Left lung (tissue), 14 donors: ENCODE results near the gene TNFSF11. TPM values are rescaled to one million over a fixed set of nuclear protein-coding genes. Genes with fewer than 3 reads are reported as not detected.

Source experiments
- ATAC-seq: fragments of 200-7000 bp; cut with Tn5 transposase; one replicate; pipeline ENCODE4 v1.9.1; 2020; ENCODE audit warnings: moderate library complexity
- DNase-seq, 4 donors: peaks; one replicate each; pipeline ENCODE4 v3.0.0-alpha.2; 2013 to 2020
- H3K27ac ChIP-seq, 2 donors: fragments of 200-600 bp; sonication (generic) in 1 of 2; one replicate each; pipeline versions ENCODE4 v1.5.0 to v1.8.0; 2020 to 2021
- H3K27me3 ChIP-seq, 2 donors: fragments of 200-600 bp; sonication (generic) in 1 of 2; one replicate each; pipeline versions ENCODE4 v1.5.0 to v1.8.0; 2020 to 2021
- H3K36me3 ChIP-seq, 2 donors: fragments of 200-600 bp; sonication (generic) in 1 of 2; one replicate each; pipeline versions ENCODE4 v1.5.0 to v1.8.0; 2020 to 2021
- H3K4me1 ChIP-seq, 2 donors: fragments of 200-600 bp; one replicate each; pipeline ENCODE4 v1.8.0; 2021
- H3K4me3 ChIP-seq, 2 donors: fragments of 200-600 bp; sonication (generic) in 1 of 2; one replicate each; pipeline versions ENCODE4 v1.5.0 to v1.8.0; 2020 to 2021; ENCODE audit warnings: mild to moderate bottlenecking in 1 of 2
- H3K9me3 ChIP-seq, 2 donors: fragments of 200-600 bp; sonication (generic) in 1 of 2; one replicate each; pipeline versions ENCODE4 v1.5.0 to v1.8.0; 2020 to 2021
- CTCF ChIP-seq, 2 donors: fragments of 200-600 bp; sonication (generic) in 1 of 2; IDR thresholded peaks; one replicate each; pipeline versions ENCODE4 v1.5.0 to v1.8.0; 2021; ENCODE audit warnings: antibody characterized with exemption in 2 of 2
- intact Hi-C, 2 donors: fragments of 100-400 bp; cut with DNase I; formaldehyde crosslinking; loops; one replicate each; pipeline versions ENCODE4 v1.11.2 to v1.14.2; 2022
- long read RNA-seq, 12 donors: library from polyadenylated mRNA in 2 of 12; unstranded in 2 of 12; transcript quantifications; one replicate each; pipeline ENCODE4 v2.0.0 and lab custom pipeline, GENCODE V29; 2019 to 2026
- polyA plus RNA-seq, 6 donors: library from polyadenylated mRNA; unstranded; fragments of 120-200 nt; gene quantifications; one replicate each; pipeline ENCODE4 v1.2.1, GENCODE V29; 2013; ENCODE audit not compliant: insufficient read length in 6 of 6
- total RNA-seq, 2 donors: library from RNA; stranded (reverse); fragmentation: NEBNext Ultra II Directional; extraction: Animal tissue kit (Norgen Biotek cat#: 25700); gene quantifications; one replicate each; pipeline ENCODE4 v1.2.1, GENCODE V29; 2021
- donor health status: DM: no; HTN: yes; CAD: no.
- donor health status: DM: no; HTN: no; CAD: no.

The TNFSF11 gene
- 1 to 10 TPM in 1 of 2 donors, not detected in 1; 1.1 TPM for total RNA-seq
- under 1 TPM; 0.18 to 0.91 (median 0.39) TPM for polyA plus RNA-seq
- long read RNA-seq, donor 1, result 0 reads
- long read RNA-seq, donor 2, result 0 reads
- long read RNA-seq, donor 3, result 0 reads
- long read RNA-seq, donor 4, result 0 reads
- long read RNA-seq, donor 5, result 0 reads
- long read RNA-seq, donor 6, result 0 reads
- long read RNA-seq, donor 7, result 0 reads
- long read RNA-seq, donor 8, partial matches to known transcripts, result 0 of 1 reads
- long read RNA-seq, donor 8, other reads (novel, unspliced or antisense), result 0 of 1 reads
- long read RNA-seq, donor 9, result 0 reads
- long read RNA-seq, donor 10, result 0 reads
- long read RNA-seq, donor 11, result 0 reads
- long read RNA-seq, donor 12, result 0 reads

- no peak for TF ChIP-seq CTCF (IDR thresholded peaks at IDR 0.05)
- Histone ChIP-seq H3K4me1 (peaks cover 8 to 12% of the 10 kb centered on the region in 2 donors), H3K27me3 (peaks cover 36 to 53% of the 10 kb centered on the region in 2 donors), H3K27ac (no peak within 1 kb of the TSS), H3K36me3 (no peaks in the 10 kb centered on the region), H3K4me3 (peak within 1 kb of the TSS; percentile 24 to 42), H3K9me3 (no peaks in the 10 kb centered on the region)
- peak; percentile 52 for ATAC-seq
- DNase-seq, result no peak
- intact Hi-C loops, result no loop called here
Observed at GRCh38 chr13:42574011-42574410, at the start of gene TNFSF11. TNFSF11 (plus strand) TSS chr13:42574152; CDS start chr13:42574304, 152 bp downstream.

GRCh38 chr13:42524487-42525034 is 49.4 kb upstream of the TNFSF11 start:
- TF ChIP-seq CTCF (IDR thresholded peaks at IDR 0.05), result no peak
- H3K36me3 ChIP-seq, result no peaks in the 10 kb centered on the region
- H3K4me1 ChIP-seq, result no peaks in the 10 kb centered on the region
- no peak overlapping the region for H3K4me3 ChIP-seq
- DNase-seq (no peak), ATAC-seq (no peak)
- intact Hi-C loops, result no loop called here
- no peaks in the 10 kb centered on the region for H3K27me3 ChIP-seq
- no peak overlapping the region for H3K27ac ChIP-seq
- peaks cover 0 to 1% of the 10 kb centered on the region in 2 donors for H3K9me3 ChIP-seq

- no peaks in the 10 kb centered on the region for H3K27me3 ChIP-seq
- peaks cover 0 to 1% of the 10 kb centered on the region in 2 donors for H3K9me3 ChIP-seq
- H3K4me1 ChIP-seq, result no peaks in the 10 kb centered on the region
- no peaks in the 10 kb centered on the region for H3K36me3 ChIP-seq
- H3K4me3 ChIP-seq, result no peak overlapping the region
- ATAC-seq, result no peak
- no peak for DNase-seq
- TF ChIP-seq CTCF (IDR thresholded peaks at IDR 0.05), result no peak
- intact Hi-C loops, result no loop called here
- no peak overlapping the region for H3K27ac ChIP-seq
Observed at GRCh38 chr13:42525035-42525504, 48.9 kb upstream of the TNFSF11 start.

- no peak for TF ChIP-seq CTCF (IDR thresholded peaks at IDR 0.05)
- no peaks in the 10 kb centered on the region for H3K4me1 ChIP-seq
- no peak for ATAC-seq
- DNase-seq, result no peak
- H3K27me3 ChIP-seq, result no peaks in the 10 kb centered on the region
- no peak overlapping the region for H3K4me3 ChIP-seq
- H3K9me3 ChIP-seq, result no peaks in the 10 kb centered on the region
- H3K36me3 ChIP-seq, result no peaks in the 10 kb centered on the region
- intact Hi-C loops, result no loop called here
- no peak overlapping the region for H3K27ac ChIP-seq
Observed at GRCh38 chr13:42526276-42526675, 47.7 kb upstream of the TNFSF11 start.

- no peak overlapping the region for H3K27ac ChIP-seq
- no peaks in the 10 kb centered on the region for H3K36me3 ChIP-seq
- no peak overlapping the region for H3K4me3 ChIP-seq
- no peaks in the 10 kb centered on the region for H3K9me3 ChIP-seq
- intact Hi-C loops, result no loop called here
- H3K27me3 ChIP-seq, result no peaks in the 10 kb centered on the region
- ATAC-seq (no peak), DNase-seq (no peak)
- no peaks in the 10 kb centered on the region for H3K4me1 ChIP-seq
- TF ChIP-seq CTCF (IDR thresholded peaks at IDR 0.05), result no peak
Observed at GRCh38 chr13:42526804-42527203, 47.1 kb upstream of the TNFSF11 start.
